Measurements from ENCODE around the gene VPS18.

VPS18 gene

DNA sequence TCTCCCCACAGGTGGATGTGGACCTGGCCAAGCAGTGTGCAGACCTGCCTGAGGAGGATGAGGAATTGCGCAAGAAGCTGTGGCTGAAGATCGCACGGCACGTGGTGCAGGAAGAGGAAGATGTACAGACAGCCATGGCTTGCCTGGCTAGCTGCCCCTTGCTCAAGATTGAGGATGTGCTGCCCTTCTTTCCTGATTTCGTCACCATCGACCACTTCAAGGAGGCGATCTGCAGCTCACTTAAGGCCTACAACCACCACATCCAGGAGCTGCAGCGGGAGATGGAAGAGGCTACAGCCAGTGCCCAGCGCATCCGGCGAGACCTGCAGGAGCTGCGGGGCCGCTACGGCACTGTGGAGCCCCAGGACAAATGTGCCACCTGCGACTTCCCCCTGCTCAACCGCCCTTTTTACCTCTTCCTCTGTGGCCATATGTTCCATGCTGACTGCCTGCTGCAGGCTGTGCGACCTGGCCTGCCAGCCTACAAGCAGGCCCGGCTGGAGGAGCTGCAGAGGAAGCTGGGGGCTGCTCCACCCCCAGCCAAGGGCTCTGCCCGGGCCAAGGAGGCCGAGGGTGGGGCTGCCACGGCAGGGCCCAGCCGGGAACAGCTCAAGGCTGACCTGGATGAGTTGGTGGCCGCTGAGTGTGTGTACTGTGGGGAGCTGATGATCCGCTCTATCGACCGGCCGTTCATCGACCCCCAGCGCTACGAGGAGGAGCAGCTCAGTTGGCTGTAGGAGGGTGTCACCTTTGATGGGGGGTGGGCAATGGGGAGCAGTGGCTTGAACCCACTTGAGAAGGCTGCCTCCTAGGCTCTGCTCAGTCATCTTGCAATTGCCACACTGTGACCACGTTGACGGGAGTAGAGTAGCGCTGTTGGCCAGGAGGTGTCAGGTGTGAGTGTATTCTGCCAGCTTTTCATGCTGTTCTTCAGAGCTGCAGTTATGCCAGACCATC is 8.6 kb downstream of the VPS18 start:
- DNase-seq, result peak; percentile 26

DNA sequence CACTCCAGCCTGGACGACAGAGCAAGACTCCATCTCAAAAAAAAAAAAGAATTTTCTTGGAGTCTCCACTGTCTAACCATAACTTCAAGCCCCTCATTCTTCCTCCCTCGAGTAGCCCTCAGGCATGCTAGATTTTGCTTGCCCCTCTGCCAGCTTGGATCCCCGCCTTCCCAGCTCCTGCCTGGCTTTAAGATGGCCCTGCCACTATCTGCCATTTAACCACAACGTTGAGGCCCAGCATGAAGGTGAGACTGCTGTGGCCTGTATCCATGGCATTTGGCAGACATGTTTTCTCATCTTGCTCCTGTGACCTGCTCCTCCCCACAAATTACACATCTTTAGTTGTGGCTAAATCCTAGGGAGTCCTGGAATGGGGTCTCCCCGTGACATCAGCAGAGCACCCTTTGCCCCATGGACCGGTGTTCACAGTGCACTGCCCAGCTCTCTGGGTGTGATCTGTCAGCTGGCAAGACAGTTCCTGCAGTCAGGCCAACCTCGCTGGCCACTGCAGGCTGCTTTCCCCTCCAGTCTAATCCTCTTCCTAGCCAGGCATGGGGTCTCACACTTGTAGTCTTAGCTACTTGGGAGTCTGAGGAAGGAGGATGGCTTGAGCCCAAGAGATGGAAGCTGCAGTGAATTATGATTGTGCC is 10.4 kb downstream of the VPS18 start:
- DNase-seq, result no peak

DNA sequence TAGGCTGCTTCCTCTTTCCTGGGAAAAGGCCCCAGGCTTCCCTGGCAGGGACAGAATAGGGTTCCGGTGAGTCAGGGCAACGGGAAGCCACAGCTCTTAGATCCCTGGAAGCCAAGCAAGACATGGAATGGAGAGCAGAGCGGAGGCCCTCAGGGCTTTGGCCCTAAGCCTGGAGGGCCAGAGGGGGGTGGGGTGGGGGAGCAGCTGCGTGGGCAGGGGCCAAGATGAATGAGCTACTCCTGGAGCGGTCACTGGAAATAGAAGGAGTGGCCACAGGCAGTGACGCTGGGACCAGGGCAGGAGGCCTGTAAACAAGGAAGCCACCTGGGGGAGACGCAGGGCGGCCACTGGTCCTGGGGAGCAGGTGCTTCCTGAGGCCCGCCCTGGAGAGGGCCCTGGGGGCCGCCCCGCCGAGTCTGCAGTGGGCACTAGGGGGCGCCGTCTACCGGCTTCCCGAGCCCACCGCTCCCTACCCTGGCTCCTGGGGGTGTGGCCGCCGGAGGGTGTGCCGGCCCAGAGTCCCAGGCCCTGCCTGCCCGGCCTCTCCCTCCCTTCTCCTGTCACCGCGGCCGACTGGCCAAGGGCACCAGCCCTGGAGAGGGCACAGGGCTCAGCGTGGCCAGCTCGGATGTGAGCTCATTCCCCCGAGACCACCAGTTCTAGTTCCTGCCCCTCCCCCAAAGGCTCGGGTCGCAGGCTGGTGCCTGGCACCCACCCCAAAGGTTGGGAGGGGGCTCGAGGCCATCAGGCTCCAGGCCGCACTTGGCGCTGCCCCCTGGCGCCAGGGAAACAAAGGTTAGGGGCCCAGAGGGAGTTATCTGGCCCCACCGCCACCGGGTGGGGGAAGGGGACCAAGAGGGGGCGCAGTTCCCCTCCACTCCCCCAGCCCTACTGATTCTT is 12.1 kb downstream of the VPS18 start:
- DNase-seq, result peak; percentile 73

DNA sequence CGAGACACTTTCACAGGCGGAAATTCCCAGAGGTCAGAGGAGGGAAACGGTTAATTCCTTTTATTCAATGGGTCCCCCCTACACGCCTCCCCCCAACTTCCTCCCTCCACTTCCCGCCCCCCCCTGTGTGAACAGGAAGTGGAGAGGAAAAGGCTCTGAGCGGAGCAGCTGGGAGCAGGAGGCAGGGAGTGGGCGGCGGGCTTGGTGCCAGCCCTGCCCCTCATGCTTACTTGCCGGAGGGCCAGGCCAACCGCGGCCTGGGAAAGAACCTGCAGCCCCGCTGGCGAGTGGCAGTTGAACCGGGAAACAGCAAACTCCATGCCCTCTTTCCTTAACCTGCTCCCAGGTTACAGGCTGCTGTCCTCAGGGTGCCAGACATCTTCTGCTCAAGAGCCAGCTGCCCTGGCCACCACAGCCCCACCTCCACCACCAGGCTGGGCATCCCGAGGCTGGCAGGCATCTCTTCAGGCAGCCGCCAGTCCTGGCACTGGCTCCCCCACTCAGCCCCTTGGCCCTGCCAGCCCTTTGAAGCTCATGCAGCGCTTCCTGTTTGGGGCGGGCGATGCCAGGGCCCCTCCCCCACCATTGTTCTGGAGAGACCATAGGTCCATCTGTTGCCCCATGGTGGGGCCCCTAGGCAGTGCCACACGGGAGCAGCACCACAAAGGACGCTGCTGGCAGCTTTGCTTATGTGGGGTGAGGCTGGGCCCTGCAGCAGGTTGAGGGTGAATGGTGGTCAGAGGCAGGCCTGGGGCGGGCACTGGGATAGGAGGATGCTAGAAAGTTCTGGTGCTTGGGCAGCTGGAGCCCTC is 12.9 kb downstream of the VPS18 start:
- no peak for DNase-seq

DNA sequence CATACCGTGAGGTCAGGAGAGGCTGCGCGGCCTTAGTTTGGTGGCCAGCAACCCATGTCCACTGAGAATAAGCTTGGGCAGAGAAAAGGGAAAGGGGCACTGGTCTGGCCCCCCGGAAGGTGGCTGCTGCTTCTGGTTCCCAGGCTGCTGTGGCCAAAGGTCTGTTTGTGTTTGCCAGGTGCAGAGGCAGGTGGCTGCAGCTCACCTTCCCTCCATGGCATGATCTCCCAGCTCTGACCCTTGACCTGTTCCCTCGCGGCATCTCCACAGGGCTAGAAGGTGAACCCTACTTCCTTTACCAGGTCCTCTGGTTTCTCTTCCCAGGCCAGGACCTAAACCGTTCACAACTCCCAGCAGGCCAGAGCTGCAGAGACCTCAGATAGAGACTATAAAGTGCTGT is 13.8 kb downstream of the VPS18 start:
- DNase-seq, result no peak

DNA sequence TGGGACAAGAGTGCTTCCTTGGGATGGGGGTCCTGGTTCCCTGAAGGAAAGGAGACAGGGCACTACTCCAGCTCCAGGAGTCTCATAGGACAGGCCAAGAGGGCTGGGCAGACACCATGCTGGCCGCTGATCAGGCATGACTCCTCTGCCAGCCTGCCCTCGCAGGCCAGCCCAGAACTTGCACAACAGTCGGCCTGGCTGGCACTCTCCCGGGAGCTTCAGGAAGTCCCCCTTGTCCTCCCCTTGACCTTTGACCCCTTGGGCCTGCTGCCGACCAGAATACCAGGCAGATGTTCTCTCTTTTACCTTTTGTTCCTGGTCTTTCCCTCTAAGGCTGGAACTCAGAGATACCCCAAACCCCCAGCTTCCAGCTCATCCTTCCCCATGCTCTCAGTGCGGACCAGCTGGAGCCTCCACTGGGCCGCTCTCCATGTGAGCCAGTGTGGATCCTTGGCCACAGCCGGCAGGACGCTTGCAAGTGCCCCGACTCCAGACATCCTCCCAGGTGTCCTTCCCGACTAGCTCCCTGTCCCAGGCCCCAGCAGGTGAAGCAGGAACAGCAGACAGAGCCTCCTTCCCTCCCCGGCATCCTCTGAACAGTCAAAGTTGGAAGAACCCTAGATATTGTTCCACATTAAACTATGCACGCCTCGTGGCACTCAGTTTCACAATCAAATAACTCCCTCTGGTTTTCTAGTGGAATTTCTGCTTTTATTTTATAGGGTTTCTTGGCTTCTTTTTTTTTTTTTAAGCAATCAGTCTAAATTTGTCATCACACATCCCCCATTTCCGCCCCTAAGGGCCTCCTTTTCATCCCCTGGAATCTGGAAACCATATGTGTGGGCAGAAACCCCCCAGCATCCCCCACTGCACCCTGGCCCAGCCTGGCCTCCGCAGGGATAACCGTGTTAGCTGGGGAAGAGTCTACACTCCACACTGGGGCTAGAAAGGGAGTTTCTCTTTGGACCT is 15.7 kb downstream of the VPS18 start:
- no peak for DNase-seq

DNA sequence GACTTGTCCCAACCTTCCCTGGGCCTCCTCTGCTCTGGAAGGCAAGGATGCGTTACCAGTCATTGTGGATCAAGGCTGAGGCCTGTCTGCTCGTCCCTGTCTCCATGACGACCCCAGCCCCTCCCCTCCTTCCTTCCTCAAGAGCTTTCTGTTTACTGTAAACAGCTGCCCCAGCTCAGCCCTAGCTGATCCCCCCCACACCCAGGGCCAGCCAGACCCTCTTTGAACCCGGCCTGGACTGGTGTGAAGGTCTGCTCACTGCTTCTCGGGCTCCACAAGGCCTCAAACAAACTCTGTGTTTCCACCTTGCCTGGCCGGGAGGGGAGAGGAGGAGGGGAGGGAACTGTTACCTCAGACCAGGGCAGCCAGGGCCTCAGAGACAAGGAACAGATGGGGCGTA is 16.9 kb downstream of the VPS18 start:
- no peak for DNase-seq

DNA sequence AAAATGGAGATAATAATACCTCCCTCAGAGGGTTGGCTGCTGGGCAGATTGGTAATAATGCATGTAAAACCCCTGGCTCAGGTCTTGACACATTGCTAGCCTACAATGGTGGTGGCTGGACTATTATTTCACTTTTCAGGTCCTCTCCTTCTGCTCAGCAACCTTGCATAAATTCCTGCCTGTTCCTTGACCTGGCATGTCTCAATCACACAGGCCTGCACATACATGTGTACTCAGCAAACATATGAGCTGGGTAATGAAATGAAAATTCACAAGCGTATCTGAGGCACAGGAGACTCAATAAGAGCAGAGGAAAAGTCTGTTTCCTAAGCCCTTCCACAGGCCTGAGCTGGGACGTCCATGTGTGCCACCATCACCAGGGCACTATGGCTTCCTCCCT is 17.4 kb downstream of the VPS18 start:
- DNase-seq, result no peak

DNA sequence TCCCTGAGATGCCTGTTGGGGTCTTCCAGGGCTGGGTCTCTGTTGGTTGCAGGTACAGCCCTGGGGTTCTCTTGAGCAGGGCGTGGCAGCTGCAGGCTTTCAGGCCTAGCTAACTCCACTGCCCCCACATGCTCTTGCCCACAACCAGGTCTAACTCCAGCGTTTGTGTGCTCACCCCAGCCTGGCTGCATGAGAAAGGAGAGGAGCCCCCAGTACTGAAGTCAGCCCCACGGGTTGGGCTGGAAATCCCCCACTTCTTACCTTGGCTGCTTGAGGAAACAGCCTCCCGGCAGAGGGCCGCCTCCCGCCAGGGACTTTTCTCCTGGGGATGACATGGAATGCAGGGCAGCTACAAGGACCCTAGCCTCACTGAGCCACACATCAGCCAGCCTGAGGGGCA is 18.2 kb downstream of the VPS18 start:
- DNase-seq, result no peak

DNA sequence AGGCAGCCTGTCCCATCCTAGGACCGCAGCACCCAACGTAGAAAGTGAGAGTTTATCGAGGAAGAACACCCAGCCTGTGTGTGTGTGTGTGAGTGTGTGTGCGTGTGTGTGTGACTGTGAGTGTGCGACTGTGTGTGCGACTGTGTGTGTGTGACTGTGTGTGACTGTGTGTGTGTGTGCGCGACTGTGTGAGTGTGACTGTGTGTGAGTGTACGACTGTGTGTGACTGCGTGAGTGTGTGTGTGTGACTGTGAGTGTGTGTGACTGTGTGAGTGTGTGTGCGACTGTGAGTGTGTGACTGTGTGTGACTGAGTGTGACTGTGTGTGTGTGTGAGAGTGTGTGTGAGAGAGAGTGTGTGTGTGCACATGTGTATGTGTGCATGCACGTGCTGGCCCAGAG is 19.8 kb downstream of the VPS18 start:
- no peak for DNase-seq

DNA sequence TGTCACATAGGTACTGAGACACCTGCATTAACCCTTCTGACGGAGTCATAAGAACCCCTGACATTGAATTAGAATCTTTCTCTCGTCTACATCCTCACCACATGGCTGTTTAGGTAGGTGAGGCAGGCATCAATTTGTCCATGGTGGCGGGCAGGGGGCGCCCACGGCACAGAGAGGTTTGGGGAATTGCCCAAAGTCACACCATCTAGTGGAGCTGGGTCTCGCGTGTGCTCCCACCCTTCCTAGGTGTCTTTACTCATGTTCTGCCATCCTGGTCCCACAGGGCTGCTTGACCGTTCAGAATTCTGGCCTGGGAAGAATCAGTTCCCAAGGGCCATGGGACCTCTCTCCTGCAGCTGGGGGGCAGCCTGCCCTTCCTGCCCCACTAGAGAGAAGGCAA is 20.2 kb downstream of the VPS18 start:
- no peak for DNase-seq

DNA sequence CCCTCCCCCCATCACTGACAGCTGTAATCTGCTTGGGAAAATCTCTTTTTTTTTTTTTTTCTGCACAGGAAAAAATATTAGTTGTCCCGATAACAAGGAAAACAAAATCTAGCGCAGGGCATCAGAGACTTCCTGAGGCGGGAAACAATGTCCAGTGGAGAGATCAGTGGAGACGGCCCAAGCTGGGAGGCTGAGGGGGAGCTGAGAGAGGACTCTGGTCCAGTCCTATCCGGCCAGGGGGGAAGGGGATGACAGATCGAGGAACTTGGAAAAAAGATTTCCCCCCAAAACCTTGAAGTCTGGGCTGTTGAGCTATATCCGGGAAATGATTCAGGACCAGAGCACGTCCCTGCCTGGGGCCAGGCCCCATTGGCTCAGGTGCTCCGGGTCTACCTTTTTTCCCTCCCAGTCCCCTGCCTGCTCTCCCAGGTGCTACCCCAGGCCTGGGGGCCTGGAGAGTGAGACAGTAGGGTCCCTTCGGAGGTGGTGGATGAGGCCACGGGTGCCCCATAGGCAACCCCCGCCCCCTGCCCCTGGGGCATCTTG is 20.9 kb downstream of the VPS18 start:
- DNase-seq, result no peak

DNA sequence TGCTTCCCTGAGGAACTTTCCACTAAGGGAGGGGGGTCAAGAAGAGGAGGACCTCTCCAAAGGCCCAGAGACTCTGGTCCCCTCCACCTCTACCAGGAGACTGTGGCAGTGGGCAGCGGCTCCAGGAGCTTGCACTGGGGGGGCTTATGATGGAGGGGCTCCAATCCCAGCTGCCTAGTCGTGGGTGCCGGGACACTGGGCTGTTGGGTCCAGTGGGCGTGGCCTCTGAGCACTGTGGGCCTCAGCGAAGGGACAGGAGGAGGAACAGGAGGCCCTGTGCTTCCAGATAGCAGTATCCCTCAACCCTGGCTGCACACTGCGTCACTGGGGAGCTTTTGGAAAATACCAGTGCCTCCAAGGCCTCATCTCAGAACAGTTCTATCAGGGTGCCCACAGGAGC is 21.4 kb downstream of the VPS18 start:
- no peak for DNase-seq

DNA sequence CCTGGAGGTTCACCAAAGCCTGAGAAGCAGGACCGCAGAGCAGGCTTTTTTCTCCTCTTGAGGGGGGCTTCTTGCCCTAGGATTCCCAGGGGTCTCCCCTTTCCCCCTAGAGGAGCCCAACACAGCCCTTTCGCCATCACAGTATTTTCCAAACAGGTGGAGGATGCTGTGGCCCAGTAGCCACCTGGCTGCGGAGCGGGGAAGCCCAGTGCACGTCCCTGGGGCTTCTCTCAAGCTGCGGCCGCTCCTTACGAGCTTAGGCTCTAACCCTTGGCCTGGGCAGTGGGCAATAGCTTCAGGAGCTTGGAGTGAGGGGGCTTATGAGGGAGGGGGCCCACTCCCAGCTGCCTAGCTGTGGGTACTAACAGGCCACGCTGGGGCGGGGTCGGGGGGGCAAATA is 23.3 kb downstream of the VPS18 start:
- DNase-seq, result no peak

DNA sequence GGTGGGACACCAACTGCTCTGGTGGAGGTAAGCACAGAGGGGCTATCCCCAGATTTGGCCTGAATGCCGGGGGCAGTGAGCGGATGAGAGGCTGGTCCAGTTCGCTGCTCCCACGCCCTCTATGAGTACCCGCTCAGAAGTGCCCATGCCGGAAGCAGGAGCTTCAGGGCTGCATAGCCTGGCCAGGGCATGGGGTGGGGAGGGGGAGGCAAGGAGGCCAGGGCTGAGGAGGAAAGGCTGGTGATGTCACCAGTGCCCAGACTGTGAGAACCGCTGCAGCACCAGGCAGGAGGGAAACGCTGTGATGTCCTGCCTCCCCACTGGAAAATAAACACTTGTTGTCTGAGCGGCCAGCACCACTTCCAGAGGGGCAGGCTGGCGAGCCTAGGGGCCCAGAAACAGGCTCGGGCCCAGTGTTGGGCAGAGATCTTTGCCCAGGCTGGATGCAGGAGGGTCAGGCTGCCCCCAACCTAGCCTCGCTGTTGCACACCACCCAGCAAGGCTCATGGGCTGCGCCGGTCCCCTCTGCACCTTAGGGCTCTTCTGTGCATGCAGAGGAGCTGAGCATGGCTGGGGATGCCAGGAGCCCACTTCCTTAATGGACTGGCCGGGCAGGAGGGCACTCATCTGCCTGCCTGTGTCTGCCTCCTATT is 24.0 kb downstream of the VPS18 start:
- DNase-seq, result no peak

DNA sequence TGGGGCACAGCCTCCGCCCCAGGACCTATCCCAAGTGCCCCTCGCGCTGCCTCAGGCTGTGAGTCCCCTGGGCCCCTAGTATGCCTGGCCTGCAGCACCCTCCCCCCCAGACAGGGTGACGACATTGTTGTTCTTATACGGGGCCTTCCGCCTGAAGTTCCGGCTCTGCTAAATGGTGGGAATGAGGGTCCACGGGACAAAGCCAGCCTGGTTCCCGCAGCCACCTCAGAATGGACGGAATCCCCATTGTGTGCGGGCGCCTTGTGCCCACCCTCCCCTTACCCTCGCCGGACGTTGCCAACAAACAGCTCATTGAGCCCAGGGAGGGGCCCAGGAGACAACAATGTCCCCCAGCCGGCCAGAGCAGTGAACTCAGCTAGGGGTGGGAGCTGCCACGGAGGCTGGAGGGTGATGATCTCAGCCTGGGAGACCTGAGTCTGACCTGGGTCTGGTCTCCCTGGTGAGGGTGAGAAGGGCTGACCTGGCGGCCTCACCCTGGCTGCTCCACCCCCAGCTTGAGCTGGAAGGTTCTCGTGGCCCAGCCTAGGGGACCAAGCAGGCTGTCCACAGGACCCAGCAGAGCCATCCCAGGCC is 24.6 kb downstream of the VPS18 start:
- DNase-seq, result no peak

DNA sequence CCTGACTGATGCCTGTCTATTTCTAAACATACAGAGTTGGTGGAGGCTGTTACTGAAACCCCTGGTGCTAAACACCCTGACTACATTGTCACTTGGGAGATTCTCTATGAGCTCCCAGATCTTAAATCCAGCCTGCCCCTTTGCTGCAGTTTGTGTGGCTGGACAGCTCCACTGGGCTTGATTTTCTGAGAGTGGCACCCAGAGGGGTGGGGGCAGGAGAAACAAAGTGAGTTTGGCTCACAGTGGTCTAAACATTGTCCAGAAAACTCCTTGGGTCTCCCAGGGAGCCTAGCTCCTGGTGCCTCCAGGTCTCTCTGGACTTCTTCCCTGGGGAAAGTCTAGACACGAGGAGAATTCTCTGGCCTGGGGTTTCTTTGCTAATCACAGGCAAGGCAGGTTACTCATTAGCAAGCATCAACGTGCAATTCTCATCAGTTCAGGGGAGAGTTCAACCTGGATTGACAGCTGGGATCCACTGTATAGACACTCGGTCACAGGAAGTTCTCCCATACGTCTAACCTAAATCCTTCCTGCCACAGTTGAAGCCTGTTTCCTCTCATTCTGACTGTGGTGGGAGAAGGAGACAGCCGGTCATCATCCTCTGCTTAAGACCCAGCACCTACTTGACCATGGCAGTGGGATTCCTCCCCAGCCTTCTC is 27.8 kb downstream of the VPS18 start:
- DNase-seq, result no peak

DNA sequence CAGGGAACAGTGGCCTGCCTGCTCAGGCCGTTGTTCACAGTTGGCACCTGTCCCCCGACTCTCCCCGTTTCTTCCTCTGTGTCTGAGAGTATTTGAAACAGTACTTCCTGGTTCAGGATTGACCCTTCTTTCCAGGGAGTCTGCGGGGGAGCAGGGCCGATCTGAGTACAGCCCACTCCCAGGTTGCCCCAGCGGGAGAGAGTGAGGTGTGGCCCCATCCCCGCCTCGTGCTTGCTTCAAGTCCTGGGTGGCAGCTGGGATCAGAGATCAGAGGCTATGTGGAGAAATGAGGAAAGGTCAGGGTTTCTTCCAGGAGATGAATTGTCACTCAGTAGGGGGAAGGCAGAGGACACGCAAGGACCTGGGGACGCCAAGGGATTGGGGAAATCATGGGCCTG is 28.4 kb downstream of the VPS18 start:
- no peak for DNase-seq

DNA sequence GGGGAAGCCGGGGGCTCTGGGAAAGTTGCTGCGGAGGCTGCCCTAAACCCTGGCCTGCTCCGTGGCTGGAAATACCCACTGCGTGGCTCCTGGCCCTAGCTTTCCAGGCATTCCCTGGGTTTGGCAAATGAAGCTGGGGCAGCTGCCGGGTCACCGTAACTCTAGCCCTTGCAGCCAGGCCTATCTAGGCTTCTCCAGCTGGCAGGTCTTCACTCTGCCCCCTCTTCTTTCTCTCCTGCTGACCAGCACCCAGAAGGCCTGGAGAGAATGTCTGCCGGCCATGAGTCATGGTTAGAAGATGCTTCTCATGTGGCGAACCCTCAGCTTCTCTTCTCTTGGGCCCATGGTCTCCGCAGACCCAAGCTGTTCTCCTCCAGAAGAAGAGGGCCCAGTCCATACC is 29.3 kb downstream of the VPS18 start:
- DNase-seq, result no peak

DNA sequence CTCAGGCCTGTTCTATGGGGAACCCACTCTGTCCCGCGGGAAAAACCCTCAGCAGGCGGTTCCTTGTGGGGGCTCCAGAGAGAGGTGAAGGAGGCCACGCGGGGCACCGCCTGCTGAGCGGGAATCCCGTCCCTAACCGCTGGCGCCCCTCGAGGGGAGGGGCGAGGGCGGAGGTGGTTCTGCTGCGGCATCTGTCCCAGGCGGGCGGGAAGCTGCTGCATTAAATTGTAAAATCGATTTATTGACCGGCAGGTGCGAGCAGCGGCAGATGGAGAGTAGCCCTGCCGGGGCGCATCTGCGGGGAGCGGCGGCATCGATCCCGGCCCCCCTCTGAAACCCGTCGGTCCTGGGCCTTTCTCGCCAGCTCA is 31.2 kb downstream of the VPS18 start:
- DNase-seq, result no peak
